ENCODE results near the gene SNN. TPM values are rescaled to one million over a fixed set of nuclear protein-coding genes. Genes with fewer than 3 reads are reported as not detected.

SNN gene
- total and polyA plus RNA-seq, 9 of the 15 experiments (the other 6 are each of a cell fraction or from before 2014, with no cell fraction given) = 0.07 to 2.9 (median 1.9) TPM

DNA sequence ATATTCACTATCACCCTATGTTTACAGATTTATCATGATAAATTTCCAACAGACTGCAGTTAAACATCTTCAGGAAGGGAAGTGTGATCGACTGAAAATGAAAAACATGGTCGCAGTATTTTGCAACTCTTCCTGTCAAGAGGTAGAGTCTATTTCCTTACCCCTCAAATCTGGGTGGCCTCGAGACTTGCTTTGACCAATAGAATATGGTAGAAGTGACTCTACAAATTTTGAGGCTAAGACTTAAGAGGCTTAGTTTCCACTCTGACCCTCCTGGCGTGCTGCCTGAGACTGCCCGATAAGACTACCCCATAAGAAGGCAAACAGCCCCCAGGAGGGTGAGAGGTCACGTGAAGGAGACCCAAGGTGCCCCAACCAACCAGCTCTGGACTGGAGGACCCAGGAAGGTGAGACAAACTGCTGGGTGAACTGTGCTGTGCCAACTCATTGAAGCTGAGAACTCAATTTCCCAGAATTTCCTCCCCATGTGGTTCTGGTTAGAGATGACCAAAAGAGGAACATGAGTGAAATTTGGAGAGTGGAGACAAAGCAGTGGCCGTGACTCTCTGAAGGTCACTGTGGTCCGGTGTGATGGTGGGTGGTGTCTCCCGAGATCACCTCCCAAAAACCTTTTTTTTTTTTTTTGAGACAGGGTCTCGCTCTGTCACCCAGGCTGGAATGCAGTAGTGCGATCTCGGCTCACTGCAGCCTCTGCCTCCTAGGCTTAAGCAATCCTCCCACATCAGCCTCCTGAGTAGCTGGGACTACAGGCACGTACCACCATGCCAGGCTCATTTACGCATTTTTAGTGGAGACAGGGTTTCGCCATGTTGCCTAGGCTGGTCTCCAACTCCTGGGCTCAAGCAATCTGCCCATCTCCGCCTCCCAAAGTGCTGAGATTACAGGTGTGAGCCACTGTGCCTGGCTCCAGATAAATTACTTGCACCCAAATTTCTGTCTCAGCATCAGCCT lies 43.3 kb upstream of the SNN start (continued):
- 0 out of 2 replicates have a peak, but pooled peaks have one; percentile 10 for TF ChIP-seq ETV1 (tag; conservative IDR thresholded peaks at IDR 0.05; ENCODE audit: low read depth)
- 0 out of 2 replicates have a peak, but pooled peaks have one; percentile 10 for TF ChIP-seq TEAD4 (IDR thresholded peaks at IDR 0.05; ENCODE audit: low read length)
- no peak for TF ChIP-seq TEAD4 (CRISPR knock-in tag; IDR thresholded peaks at IDR 0.05; ENCODE audit: borderline replicate concordance)
- TF ChIP-seq, protein P1, sequence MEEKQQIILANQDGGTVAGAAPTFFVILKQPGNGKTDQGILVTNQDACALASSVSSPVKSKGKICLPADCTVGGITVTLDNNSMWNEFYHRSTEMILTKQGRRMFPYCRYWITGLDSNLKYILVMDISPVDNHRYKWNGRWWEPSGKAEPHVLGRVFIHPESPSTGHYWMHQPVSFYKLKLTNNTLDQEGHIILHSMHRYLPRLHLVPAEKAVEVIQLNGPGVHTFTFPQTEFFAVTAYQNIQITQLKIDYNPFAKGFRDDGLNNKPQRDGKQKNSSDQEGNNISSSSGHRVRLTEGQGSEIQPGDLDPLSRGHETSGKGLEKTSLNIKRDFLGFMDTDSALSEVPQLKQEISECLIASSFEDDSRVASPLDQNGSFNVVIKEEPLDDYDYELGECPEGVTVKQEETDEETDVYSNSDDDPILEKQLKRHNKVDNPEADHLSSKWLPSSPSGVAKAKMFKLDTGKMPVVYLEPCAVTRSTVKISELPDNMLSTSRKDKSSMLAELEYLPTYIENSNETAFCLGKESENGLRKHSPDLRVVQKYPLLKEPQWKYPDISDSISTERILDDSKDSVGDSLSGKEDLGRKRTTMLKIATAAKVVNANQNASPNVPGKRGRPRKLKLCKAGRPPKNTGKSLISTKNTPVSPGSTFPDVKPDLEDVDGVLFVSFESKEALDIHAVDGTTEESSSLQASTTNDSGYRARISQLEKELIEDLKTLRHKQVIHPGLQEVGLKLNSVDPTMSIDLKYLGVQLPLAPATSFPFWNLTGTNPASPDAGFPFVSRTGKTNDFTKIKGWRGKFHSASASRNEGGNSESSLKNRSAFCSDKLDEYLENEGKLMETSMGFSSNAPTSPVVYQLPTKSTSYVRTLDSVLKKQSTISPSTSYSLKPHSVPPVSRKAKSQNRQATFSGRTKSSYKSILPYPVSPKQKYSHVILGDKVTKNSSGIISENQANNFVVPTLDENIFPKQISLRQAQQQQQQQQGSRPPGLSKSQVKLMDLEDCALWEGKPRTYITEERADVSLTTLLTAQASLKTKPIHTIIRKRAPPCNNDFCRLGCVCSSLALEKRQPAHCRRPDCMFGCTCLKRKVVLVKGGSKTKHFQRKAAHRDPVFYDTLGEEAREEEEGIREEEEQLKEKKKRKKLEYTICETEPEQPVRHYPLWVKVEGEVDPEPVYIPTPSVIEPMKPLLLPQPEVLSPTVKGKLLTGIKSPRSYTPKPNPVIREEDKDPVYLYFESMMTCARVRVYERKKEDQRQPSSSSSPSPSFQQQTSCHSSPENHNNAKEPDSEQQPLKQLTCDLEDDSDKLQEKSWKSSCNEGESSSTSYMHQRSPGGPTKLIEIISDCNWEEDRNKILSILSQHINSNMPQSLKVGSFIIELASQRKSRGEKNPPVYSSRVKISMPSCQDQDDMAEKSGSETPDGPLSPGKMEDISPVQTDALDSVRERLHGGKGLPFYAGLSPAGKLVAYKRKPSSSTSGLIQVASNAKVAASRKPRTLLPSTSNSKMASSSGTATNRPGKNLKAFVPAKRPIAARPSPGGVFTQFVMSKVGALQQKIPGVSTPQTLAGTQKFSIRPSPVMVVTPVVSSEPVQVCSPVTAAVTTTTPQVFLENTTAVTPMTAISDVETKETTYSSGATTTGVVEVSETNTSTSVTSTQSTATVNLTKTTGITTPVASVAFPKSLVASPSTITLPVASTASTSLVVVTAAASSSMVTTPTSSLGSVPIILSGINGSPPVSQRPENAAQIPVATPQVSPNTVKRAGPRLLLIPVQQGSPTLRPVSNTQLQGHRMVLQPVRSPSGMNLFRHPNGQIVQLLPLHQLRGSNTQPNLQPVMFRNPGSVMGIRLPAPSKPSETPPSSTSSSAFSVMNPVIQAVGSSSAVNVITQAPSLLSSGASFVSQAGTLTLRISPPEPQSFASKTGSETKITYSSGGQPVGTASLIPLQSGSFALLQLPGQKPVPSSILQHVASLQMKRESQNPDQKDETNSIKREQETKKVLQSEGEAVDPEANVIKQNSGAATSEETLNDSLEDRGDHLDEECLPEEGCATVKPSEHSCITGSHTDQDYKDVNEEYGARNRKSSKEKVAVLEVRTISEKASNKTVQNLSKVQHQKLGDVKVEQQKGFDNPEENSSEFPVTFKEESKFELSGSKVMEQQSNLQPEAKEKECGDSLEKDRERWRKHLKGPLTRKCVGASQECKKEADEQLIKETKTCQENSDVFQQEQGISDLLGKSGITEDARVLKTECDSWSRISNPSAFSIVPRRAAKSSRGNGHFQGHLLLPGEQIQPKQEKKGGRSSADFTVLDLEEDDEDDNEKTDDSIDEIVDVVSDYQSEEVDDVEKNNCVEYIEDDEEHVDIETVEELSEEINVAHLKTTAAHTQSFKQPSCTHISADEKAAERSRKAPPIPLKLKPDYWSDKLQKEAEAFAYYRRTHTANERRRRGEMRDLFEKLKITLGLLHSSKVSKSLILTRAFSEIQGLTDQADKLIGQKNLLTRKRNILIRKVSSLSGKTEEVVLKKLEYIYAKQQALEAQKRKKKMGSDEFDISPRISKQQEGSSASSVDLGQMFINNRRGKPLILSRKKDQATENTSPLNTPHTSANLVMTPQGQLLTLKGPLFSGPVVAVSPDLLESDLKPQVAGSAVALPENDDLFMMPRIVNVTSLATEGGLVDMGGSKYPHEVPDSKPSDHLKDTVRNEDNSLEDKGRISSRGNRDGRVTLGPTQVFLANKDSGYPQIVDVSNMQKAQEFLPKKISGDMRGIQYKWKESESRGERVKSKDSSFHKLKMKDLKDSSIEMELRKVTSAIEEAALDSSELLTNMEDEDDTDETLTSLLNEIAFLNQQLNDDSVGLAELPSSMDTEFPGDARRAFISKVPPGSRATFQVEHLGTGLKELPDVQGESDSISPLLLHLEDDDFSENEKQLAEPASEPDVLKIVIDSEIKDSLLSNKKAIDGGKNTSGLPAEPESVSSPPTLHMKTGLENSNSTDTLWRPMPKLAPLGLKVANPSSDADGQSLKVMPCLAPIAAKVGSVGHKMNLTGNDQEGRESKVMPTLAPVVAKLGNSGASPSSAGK (IDR thresholded peaks at IDR 0.05) = peak; percentile 47
- TF ChIP-seq RAD51 (IDR thresholded peaks at IDR 0.05; ENCODE audit: borderline replicate concordance, low read depth) = peak; percentile 42; the same call in 1 of the 2 replicates
- TF ChIP-seq, protein P2, sequence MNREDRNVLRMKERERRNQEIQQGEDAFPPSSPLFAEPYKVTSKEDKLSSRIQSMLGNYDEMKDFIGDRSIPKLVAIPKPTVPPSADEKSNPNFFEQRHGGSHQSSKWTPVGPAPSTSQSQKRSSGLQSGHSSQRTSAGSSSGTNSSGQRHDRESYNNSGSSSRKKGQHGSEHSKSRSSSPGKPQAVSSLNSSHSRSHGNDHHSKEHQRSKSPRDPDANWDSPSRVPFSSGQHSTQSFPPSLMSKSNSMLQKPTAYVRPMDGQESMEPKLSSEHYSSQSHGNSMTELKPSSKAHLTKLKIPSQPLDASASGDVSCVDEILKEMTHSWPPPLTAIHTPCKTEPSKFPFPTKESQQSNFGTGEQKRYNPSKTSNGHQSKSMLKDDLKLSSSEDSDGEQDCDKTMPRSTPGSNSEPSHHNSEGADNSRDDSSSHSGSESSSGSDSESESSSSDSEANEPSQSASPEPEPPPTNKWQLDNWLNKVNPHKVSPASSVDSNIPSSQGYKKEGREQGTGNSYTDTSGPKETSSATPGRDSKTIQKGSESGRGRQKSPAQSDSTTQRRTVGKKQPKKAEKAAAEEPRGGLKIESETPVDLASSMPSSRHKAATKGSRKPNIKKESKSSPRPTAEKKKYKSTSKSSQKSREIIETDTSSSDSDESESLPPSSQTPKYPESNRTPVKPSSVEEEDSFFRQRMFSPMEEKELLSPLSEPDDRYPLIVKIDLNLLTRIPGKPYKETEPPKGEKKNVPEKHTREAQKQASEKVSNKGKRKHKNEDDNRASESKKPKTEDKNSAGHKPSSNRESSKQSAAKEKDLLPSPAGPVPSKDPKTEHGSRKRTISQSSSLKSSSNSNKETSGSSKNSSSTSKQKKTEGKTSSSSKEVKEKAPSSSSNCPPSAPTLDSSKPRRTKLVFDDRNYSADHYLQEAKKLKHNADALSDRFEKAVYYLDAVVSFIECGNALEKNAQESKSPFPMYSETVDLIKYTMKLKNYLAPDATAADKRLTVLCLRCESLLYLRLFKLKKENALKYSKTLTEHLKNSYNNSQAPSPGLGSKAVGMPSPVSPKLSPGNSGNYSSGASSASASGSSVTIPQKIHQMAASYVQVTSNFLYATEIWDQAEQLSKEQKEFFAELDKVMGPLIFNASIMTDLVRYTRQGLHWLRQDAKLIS (CRISPR knock-in tag; IDR thresholded peaks at IDR 0.05) = no peak
- no peak for TF ChIP-seq CCAR2 (IDR thresholded peaks at IDR 0.05; ENCODE audit: low read depth, low read length)
- 0 out of 2 replicates have a peak, but pooled peaks have one; percentile 2 for TF ChIP-seq CBFA2T3 (IDR thresholded peaks at IDR 0.05)
- peak; percentile 71 for TF ChIP-seq BHLHE40 (IDR thresholded peaks at IDR 0.05; ENCODE audit: low read length)
- TF ChIP-seq C11orf30 (IDR thresholded peaks at IDR 0.05; ENCODE audit: low read depth) = peak; percentile 9; the same call in 1 of the 2 replicates
- peak; percentile 84 for TF ChIP-seq ZNF134 (CRISPR knock-in tag; conservative IDR thresholded peaks at IDR 0.05)

All from K562 (cell line).